Choroid plexus epithelial cell (primary cell): ENCODE results near the gene DNAH2.

Experiments
- DNase-seq: peaks from one replicate; pipeline ENCODE4 v3.0.0-alpha.2; 2010; ENCODE audit warnings: low read depth
- H3K4me3 ChIP-seq: 2 replicates; pipeline ENCODE4 v1.5.1; 2011; ENCODE audit warnings: low read depth, mild to moderate bottlenecking, control low read depth, low read length, moderate library complexity
- TF ChIP-seq, protein P1 (sequence below): conservative IDR thresholded peaks from 2 replicates; pipeline ENCODE4 v1.5.1; 2011; ENCODE audit warnings: low read depth, mild to moderate bottlenecking, control low read depth, inconsistent platforms, low read length, moderate library complexity

Gene DNAH2

DNA sequence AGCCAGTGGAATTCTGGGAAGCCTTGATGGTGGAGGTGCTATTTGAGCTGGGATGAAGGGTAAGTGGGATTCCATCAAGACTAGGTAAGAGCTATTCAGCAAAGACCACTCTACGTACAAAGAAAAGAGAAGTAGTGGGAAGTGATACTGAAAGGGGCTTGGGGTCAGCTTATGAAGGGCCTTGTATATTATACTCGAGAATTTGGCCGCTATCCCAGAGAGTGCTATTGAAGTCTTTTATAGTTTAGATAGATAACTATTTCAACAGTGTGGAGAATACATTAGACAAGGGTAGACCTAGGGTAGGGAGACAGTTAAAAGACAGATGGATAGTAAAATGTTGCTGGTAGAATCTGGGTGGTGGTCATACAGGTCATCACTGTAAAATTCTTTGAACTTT, 10.3 kb downstream of the DNAH2 start:
- H3K4me3 ChIP-seq = no peak overlapping the region
- TF ChIP-seq, protein P1, sequence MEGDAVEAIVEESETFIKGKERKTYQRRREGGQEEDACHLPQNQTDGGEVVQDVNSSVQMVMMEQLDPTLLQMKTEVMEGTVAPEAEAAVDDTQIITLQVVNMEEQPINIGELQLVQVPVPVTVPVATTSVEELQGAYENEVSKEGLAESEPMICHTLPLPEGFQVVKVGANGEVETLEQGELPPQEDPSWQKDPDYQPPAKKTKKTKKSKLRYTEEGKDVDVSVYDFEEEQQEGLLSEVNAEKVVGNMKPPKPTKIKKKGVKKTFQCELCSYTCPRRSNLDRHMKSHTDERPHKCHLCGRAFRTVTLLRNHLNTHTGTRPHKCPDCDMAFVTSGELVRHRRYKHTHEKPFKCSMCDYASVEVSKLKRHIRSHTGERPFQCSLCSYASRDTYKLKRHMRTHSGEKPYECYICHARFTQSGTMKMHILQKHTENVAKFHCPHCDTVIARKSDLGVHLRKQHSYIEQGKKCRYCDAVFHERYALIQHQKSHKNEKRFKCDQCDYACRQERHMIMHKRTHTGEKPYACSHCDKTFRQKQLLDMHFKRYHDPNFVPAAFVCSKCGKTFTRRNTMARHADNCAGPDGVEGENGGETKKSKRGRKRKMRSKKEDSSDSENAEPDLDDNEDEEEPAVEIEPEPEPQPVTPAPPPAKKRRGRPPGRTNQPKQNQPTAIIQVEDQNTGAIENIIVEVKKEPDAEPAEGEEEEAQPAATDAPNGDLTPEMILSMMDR = no peak
- DNase-seq = no peak

DNA sequence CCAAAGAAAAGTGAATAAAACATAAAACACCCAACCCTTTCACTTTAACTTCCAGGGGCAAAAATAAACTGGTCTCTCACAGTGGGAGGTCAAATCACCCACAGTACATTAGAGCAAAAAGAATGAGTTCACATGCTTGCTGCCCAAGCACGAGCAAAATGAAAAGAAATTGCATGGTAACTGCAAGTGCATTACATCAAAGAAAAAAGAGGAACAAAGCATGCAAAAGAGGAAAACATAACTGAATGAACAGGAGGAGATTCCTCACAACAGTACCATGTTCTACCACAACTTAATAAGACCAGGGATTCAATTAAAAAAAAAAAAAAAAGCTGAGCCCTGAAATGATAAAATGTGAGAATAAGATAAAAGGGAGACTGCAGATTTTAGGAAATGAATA, 12.3 kb downstream of the DNAH2 start:
- no peak overlapping the region for H3K4me3 ChIP-seq
- no peak for DNase-seq
- TF ChIP-seq, protein P1 = no peak

DNA sequence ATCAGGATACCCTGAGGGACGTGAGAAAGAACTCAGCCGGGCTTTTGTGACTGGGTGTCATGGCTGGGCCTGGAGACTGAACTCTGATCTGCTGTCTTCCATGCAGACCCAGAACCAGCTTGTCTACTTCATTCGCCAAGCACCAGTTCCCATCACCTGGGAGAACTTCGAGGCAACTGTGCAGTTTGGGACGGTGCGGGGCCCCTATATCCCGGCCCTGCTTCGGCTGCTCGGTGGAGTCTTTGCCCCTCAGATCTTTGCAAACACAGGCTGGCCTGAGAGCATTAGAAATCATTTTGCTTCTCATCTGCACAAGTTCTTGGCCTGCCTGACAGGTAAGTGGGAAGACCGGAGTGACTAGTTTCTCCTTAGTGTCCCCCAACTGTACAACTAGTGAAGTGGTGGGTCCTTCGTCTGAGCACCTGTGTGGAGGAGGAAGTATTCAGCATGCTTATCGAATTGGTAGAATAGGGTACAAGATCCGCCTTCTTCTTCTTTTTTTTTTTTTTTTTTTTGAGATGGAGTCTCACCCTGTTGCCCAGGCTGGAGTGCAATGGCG, 15.5 kb downstream of the DNAH2 start:
- no peak overlapping the region for H3K4me3 ChIP-seq
- no peak for DNase-seq
- TF ChIP-seq, protein P1 = no peak

DNA sequence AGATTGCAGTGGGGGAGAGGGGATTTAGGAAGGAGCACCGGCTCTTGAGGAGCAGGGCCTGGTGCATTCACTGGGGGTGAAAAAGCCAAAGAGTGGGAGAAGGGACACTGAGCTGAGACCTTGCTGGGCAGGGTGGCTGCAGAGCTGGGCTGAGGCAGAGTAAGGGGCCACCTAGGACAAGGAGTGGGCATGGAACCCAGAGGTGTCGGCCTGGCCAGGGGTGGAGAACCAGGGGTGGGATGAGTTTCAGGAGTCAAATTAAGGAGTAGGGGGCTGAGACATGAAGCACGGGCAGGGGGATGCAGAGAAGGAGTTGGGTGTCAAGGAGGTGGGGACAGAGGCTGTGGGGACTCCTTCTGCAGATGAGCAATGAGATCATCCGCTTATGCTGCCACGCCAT, 20.1 kb downstream of the DNAH2 start:
- no peak for DNase-seq
- H3K4me3 ChIP-seq = no peak overlapping the region
- TF ChIP-seq, protein P1 = no peak

DNA sequence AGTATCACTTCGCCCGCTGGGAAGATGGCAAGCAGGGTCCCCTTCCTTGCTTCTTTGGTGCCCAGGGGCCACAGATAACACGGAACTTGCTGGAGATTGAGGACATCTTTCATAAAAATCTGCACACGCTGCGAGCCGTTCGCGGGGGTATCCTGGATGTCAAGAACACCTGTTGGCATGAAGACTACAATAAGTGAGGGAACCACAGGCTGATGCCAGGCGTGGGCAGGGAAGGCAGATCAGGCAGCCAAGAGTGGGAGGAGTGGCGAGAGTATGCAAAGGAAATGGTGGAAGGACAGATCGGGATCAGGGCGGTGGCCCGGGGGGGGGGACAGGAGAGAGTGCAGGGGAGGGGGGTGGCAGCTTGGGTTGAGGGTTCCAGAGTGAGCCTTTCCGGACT, 22.2 kb downstream of the DNAH2 start:
- no peak for DNase-seq
- H3K4me3 ChIP-seq = no peak overlapping the region
- TF ChIP-seq, protein P1 = no peak

DNA sequence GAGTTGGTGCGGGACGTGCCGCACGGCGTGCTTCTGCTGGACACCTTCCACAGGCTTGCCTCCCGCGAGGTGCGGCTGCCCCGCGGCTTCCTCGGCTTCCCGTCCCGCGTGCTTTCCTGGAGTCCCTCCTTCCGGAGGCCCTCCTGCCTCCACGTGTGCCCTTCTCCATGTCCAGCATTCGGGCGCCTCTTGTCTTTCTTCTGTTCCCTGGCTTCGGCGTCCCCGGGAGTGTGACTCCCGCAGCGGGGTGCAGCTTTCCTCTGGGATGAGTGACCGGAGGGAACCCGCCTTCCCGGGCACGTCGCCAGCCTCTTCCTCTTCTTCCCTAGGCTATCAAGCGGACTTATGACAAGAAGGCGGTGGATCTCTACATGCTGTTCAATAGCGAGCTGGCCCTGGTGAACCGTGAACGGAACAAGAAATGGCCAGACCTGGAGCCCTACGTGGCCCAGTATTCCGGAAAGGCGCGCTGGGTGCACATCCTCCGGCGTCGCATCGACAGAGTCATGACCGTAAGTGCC, 23.0 kb downstream of the DNAH2 start:
- no peak for DNase-seq
- no peak overlapping the region for H3K4me3 ChIP-seq
- TF ChIP-seq, protein P1 = no peak

DNA sequence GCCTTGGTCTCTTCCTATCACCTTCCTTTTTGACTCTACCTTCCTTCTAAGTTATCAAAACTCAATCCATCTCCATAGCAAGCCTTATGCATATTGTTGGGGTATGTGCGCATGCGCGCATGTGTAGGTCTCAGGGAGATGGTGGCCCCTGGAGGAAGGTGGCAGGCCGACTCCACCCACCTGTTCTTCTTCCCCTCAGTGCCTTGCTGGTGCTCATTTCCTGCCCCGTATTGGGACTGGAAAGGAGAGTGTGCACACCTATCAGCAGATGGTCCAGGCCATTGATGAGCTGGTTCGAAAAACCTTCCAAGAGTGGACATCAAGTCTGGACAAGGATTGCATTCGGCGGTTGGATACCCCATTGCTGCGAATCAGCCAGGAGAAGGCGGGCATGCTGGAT, 25.2 kb downstream of the DNAH2 start:
- DNase-seq = no peak
- TF ChIP-seq, protein P1 = no peak

More for the DNA sequence above, 25.2 kb downstream of the DNAH2 start:
- no peak overlapping the region for H3K4me3 ChIP-seq
